Heart right ventricle (tissue), 16 donors: ENCODE data around the gene SH3GL2. TPM values are rescaled to one million over a fixed set of nuclear protein-coding genes. Genes with fewer than 3 reads are reported as not detected.

Experiments
- ATAC-seq, 8 donors: fragments of 200-7000 bp; cut with Tn5 transposase; one replicate each; pipeline ENCODE4 v1.9.1; 2020; ENCODE audit warnings: mild to moderate bottlenecking in 8 of 8, moderate library complexity in 8 of 8, moderate number of reproducible peaks in 1 of 8
- DNase-seq, 2 donors: peaks; one replicate each; pipeline ENCODE4 v3.0.0-alpha.2; 2020
- H3K27ac ChIP-seq, 10 donors: fragments of 200-600 bp; sonication (generic) in 2 of 10; one replicate each; pipeline versions ENCODE4 v1.5.0 to v1.8.0; 2020 to 2022; ENCODE audit warnings: mild to moderate bottlenecking in 3 of 10
- H3K27me3 ChIP-seq, 7 donors: fragments of 200-600 bp; one replicate each; pipeline ENCODE4 v1.8.0; 2021 to 2022; ENCODE audit warnings: mild to moderate bottlenecking in 2 of 7
- H3K36me3 ChIP-seq, 9 donors: fragments of 200-600 bp; sonication (generic) in 1 of 9; one replicate each; pipeline versions ENCODE4 v1.5.0 to v1.8.0; 2020 to 2022; ENCODE audit warnings: mild to moderate bottlenecking in 2 of 9
- H3K4me1 ChIP-seq, 9 donors: fragments of 200-600 bp; sonication (generic) in 1 of 9; one replicate each; pipeline versions ENCODE4 v1.5.0 to v1.8.0; 2020 to 2022; ENCODE audit warnings: mild to moderate bottlenecking in 4 of 9
- H3K4me3 ChIP-seq, 10 donors: fragments of 200-600 bp; sonication (generic) in 2 of 10; one replicate each; pipeline versions ENCODE4 v1.5.0 to v1.8.0; 2020 to 2022; ENCODE audit warnings: mild to moderate bottlenecking in 7 of 10, moderate library complexity in 2 of 10
- H3K9me3 ChIP-seq, 11 donors: fragments of 200-600 bp in 10 of 11; sonication (generic) in 2 of 11; one replicate each; pipeline versions ENCODE4 v1.5.0 to v1.8.0; 2013 to 2022; ENCODE audit warnings: mild to moderate bottlenecking in 2 of 11, control low read depth in 1 of 11, moderate library complexity in 1 of 11
- WGBS, 2 donors: extraction: QIAGEN DNeasy Blood & Tissue Kit; methylation state at CpG; one replicate each; pipeline ENCODE4 v1.1.7; 2013; ENCODE audit warnings: inconsistent platforms in 1 of 2; 5-methylcytosine and 5-hydroxymethylcytosine counted together
- intact Hi-C, 10 donors: fragments of 100-400 bp; cut with DNase I; formaldehyde crosslinking; loops; one replicate each; pipeline versions ENCODE4 v1.11.1 to v1.14.2; 2022
- polyA plus RNA-seq, 2 donors: library from polyadenylated mRNA; stranded (reverse); fragments of 200-250 nt; gene quantifications; one replicate each; pipeline ENCODE4 v1.2.3, GENCODE V29; 2013
- total RNA-seq, 10 donors: library from RNA; stranded (reverse); fragmentation: NEBNext Ultra II Directional in 3 of 10; extraction: Animal tissue kit (Norgen Biotek cat#: 25700) in 3 of 10; gene quantifications; one replicate each; pipeline versions ENCODE4 v1.2.1 to v1.2.4, GENCODE V29; 2021 to 2023
- TF ChIP-seq, protein P1 (sequence below), 9 donors: fragments of 200-600 bp; sonication (generic) in 2 of 9; IDR thresholded peaks; one replicate each; pipeline versions ENCODE4 v1.5.0 to v1.8.0; 2021 to 2022; ENCODE audit warnings: antibody characterized with exemption in 9 of 9, mild to moderate bottlenecking in 5 of 9, moderate library complexity in 1 of 9
- donor health status: Arrhythmogenic right ventricular cardiomyopathy.
- donor health status: ischemic (EF 13 %, LVEDD 7.1; RV severe dilation, severe dysfunction).
- donor health status: healthy with polysubstance abuse.
- donor health status: DM: no; HTN: yes; CAD: no.
- donor health status: DM: no; HTN: no; CAD: no.
- donor health status: ischemic (EF 25% LVEDD 6.9; RV normal size, moderate dysfunction).
- donor health status: ischemic (EF 25% LVEDD 5.7; RV mildly dilated, moderate dysfunction).
- donor health status: healthy.
- donor health status: DM: yes; HTN: yes; CAD: no.
- donor health status: Ischemic cardiomyopathy.
- donor health status: ischemic (EF 35%, LVEDD 5.7; RV mildly dilated, moderate dysfunction).
- donor health status: nonischemic (EF 11% LVEDD 7.7; RV severe dilation, severe dysfunction).
- donor health status: DM: yes; HTN: yes; CAD: no.
- donor health status: PGD.
- donor health status: ischemic (EF 29% LVEDD 5.4; RV normal size, mild dysfunction).
- donor health status: nonischemic (EF 23%, LVEDD 6.1; RV moderate dilation, normal function).

The SH3GL2 gene
- total and polyA plus RNA-seq, 12 donors, result 0.73 to 14.6 (median 6.0) TPM; not detected in 1

DNA sequence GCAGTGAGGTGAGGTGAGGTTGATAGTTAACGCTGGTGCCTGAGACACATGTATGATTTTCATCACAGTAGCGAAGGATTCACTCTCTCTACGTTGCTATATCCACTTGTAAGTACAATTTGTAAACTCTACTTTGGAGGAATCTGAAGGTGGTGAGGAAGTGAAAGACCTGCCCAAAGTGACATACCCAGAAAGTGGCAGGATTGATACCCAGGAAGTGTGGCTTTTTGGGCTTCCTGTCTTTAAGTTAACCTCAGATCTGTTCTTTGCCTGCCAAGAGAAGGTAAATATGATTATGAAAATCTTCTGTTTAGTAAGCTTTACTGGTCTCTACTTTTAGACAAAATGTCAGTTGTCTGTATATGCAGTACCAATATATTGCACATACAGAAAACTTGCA, 143.1 kb downstream of the SH3GL2 start:
- Histone ChIP-seq H3K27ac (no peak overlapping the region), H3K27me3 (no peaks in the 10 kb centered on the region), H3K4me1 (no peaks in the 10 kb centered on the region), H3K36me3 (no peaks in the 10 kb centered on the region), H3K4me3 (no peak overlapping the region), H3K9me3 (peaks cover 0 to 20% (median 11%) of the 10 kb centered on the region in 11 donors)
- DNase-seq (no peak), ATAC-seq (no peak)
- TF ChIP-seq, protein P1, sequence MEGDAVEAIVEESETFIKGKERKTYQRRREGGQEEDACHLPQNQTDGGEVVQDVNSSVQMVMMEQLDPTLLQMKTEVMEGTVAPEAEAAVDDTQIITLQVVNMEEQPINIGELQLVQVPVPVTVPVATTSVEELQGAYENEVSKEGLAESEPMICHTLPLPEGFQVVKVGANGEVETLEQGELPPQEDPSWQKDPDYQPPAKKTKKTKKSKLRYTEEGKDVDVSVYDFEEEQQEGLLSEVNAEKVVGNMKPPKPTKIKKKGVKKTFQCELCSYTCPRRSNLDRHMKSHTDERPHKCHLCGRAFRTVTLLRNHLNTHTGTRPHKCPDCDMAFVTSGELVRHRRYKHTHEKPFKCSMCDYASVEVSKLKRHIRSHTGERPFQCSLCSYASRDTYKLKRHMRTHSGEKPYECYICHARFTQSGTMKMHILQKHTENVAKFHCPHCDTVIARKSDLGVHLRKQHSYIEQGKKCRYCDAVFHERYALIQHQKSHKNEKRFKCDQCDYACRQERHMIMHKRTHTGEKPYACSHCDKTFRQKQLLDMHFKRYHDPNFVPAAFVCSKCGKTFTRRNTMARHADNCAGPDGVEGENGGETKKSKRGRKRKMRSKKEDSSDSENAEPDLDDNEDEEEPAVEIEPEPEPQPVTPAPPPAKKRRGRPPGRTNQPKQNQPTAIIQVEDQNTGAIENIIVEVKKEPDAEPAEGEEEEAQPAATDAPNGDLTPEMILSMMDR (IDR thresholded peaks at IDR 0.05), result no peak
- WGBS, 2 donors, result 85 to 86% methylated on average over 3 of the region's 3 CpGs
- intact Hi-C loops, result no loop called here

DNA sequence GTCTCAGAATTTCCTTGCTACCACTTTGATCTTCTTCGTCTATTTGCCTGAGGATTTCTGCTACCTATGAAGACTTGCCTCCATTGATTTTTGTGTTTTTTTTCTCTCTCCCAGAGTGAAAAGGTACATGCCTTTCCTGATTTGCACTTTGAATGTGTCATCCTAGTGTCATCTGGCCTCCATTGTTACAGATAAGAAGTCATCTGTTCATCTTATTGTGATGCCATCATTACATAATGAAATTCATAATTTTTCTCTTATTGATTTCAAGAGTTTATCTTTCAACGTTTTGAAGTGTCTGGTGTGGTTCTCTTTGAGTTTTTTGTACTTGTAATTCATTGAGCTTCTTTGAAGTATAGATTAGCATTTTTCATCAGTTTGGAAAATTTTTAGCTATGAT, 144.8 kb downstream of the SH3GL2 start:
- WGBS, 2 donors, result 52 to 64% methylated on average over 2 of the region's 2 CpGs
- intact Hi-C loops, result no loop called here
- TF ChIP-seq, protein P1 (IDR thresholded peaks at IDR 0.05), result no peak
- no peaks in the 10 kb centered on the region for H3K36me3 ChIP-seq
- H3K4me3 ChIP-seq, result no peak overlapping the region
- peaks cover 0 to 22% (median 11%) of the 10 kb centered on the region in 11 donors for H3K9me3 ChIP-seq
- no peaks in the 10 kb centered on the region for H3K27me3 ChIP-seq
- no peaks in the 10 kb centered on the region for H3K4me1 ChIP-seq
- no peak overlapping the region for H3K27ac ChIP-seq
- ATAC-seq (no peak), DNase-seq (no peak)

DNA sequence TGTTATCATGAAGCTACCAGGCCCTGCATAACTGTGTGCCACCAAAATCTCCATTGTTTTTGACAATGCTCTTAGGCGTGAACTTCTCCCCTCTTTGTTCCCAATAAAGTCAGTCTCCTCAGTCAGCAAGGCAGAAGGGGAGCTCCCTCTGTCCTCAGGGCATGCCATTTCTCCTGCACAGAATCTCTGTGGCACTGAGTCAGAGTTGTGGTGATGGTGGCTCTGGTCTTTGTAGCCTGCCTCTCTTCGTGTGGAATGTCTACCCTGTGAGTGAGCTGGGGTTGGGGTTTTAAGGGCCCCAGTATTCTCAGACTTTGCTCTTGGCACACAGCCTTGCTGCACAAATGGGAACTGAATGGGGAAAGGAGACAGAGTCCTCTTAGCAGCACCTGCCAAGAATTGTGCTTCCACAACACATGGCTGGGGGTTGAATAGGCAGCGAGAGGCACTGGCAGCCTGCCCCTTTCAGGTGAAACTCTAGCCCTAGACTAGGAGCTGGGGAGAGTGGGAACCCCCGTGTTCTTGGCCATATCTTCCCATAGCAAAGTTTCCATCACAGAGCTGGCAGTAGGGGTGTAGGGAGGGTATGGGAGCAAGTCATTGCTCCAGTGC, 146.6 kb downstream of the SH3GL2 start:
- peaks cover 0 to 35% (median 11%) of the 10 kb centered on the region in 11 donors for H3K9me3 ChIP-seq
- H3K27me3 ChIP-seq, result no peaks in the 10 kb centered on the region
- TF ChIP-seq, protein P1 (IDR thresholded peaks at IDR 0.05), result no peak
- ATAC-seq (no peak), DNase-seq (no peak)
- no peak overlapping the region for H3K4me3 ChIP-seq
- intact Hi-C loops, result no loop called here
- H3K27ac ChIP-seq, result no peak overlapping the region
- no peaks in the 10 kb centered on the region for H3K4me1 ChIP-seq
- no peaks in the 10 kb centered on the region for H3K36me3 ChIP-seq
- WGBS, 2 donors, result 62 to 65% methylated on average over 4 of the region's 4 CpGs

DNA sequence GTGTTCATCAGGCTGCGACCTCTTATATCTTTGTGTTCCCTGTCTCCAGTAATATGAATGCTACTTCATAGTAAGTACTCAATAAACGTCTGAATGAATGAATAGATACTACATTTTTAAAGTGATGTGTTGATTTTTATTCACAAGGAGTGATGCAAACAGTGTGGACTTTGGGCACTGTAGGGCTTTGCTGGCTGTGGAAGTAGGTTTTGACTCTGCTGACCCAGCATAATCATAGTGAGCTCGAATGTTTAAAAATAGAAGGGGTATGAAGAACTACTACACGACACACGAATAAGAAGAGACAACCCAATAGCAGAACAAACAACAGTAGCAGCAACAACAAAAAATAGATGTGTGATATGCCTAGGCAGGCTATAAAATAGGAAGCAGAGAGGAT, 147.4 kb downstream of the SH3GL2 start:
- peaks cover 0 to 35% (median 11%) of the 10 kb centered on the region in 11 donors for H3K9me3 ChIP-seq
- no peaks in the 10 kb centered on the region for H3K36me3 ChIP-seq
- 43 to 46% methylated on average over 5 of the region's 5 CpGs for WGBS, 2 donors
- TF ChIP-seq, protein P1 (IDR thresholded peaks at IDR 0.05), result no peak
- H3K27ac ChIP-seq, result no peak overlapping the region
- intact Hi-C loops, result no loop called here
- ATAC-seq, result peak in 3 of 8 donors; percentile 42 to 65 (median 53)
- H3K27me3 ChIP-seq, result no peaks in the 10 kb centered on the region
- no peaks in the 10 kb centered on the region for H3K4me1 ChIP-seq
- no peak overlapping the region for H3K4me3 ChIP-seq
- no peak for DNase-seq
